ENCODE measurements around the gene SF3B6.
"Not testable (repeated sequence)": the region's sequence is repeated elsewhere in the genome, so short reads cannot be mapped to it uniquely, and the experiment has no call there.

Gene SF3B6, protein sequence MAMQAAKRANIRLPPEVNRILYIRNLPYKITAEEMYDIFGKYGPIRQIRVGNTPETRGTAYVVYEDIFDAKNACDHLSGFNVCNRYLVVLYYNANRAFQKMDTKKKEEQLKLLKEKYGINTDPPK

GRCh38 chr2:24075915-24076848 lies at the start of gene SF3B6:
TSS of gene SF3B6 (minus strand) at chr2:24076326. CDS start at chr2:24076229, 97 bp downstream.
- peak; percentile 96 to 100 for DNase-seq (ENCODE audit: extremely low read depth in 1 of 2, low read depth in 1 of 2)

DNA sequence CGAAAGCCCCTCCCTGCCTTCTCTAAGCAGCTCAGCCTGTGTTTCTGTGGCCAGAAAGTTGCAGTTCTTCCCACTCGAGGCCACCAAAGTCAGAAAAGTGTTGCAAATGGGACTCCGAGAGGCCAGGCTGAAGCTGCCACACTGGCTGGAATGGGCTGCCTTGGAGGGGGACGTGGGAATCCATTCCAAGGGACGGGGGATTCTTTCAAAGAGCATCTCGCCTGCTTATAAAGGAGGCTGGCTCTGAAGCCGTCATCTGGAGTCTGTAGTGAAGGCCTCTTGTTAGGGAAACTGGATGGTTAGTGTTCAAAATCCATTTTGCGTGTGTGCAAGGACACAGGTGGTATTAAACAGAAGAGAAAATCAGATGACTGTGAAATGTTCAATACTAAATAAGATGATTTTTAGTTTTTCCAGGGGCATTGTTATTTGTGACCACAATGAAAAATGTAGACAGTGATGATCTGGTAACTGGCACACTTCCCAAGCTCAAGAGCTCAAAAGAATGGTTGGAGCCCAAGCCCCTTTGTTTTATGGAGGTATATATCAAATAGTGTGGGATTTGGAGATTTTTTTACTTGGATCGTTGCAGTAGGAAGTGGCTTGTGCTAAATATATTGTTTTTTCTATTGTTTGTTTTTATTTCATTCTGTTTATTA lies 47.9 kb upstream of the SF3B6 start:
- DNase-seq (ENCODE audit: extremely low read depth in 1 of 2, low read depth in 1 of 2), result no peak

DNA sequence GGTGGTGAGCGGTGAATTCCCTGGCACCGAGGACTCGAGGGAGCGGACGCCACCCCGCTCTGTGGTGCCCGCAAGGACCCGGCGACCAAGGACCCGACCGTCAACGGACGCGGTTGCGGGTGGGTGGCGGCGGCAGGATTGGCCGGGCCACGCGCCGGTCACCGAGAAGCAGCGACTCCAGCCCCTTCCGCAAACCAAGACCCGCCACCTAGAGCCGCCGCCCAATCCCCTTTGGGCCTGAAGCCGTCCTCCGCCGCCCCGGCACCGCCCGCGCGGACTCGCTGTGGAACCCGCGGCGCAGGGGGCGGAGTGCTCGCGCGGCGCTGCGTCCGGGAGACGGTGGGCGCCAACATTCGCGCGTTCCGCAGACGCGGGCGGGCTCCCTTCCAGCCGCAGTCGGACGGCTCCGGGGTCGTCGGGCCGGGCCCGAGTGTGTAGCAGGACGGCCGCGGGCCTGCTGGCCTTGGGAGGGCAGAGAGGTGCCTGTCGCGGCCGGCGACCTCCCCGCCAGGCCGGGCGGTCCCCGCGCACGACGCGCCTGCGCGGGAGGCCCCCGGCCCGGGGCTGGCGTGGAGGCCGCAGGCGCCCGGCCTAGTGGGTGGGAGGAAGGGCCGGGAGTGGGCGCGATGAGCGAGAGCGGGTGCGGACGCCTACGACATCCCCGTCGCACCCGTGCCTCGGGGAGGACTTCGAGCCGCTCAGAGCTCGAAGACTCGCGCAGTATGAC lies 47.2 kb upstream of the SF3B6 start, which contains the start of the genes FAM228B and PFN4:
Gene FAM228B, plus strand, starts transcription at position 275 of the 727 bp plus-strand sequence. CDS start 893 bp downstream, outside the sequence.
Gene PFN4, minus strand, starts transcription at position 140 of the 727 bp plus-strand sequence. CDS start 799 bp downstream, outside the sequence.
- DNase-seq (ENCODE audit: extremely low read depth in 1 of 2, low read depth in 1 of 2), result peak; percentile 52 to 64

GRCh38 chr2:24122366-24123194 lies 46.5 kb upstream of the SF3B6 start:
- DNase-seq (ENCODE audit: extremely low read depth in 1 of 2, low read depth in 1 of 2), result no peak

GRCh38 chr2:24121469-24121868 lies 45.3 kb upstream of the SF3B6 start:
- no peak for DNase-seq (ENCODE audit: extremely low read depth in 1 of 2, low read depth in 1 of 2)

- no peak for DNase-seq (ENCODE audit: extremely low read depth in 1 of 2, low read depth in 1 of 2)
Observed at GRCh38 chr2:24121066-24121465, 44.9 kb upstream of the SF3B6 start.

DNA sequence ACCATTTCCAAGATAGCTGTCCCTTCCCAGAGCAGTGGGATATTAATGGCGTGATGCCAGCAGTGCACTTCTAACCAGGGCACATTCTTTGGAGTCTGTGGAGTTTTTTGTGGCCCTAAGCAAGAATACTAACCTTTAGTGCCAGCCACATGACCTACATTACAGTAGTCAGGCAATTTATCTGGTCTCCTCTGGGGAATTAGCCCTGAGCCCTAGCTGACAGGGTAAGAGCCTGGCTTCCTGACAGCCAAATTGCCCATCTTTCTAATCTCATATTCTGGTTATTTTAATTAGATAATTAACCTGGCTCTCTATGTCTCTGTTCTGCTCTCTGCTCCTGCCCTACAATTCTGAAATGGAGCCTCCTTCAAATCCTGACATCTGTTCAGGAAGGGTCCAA lies 41.8 kb upstream of the SF3B6 start:
- no peak for DNase-seq (ENCODE audit: extremely low read depth in 1 of 2, low read depth in 1 of 2)

- no peak for DNase-seq (ENCODE audit: extremely low read depth in 1 of 2, low read depth in 1 of 2)
Observed at GRCh38 chr2:24115057-24115456, 38.9 kb upstream of the SF3B6 start.

- no peak for DNase-seq (ENCODE audit: extremely low read depth in 1 of 2, low read depth in 1 of 2)
Observed at GRCh38 chr2:24111407-24111901, 35.3 kb upstream of the SF3B6 start.

- no peak for DNase-seq (ENCODE audit: extremely low read depth in 1 of 2, low read depth in 1 of 2)
Observed at GRCh38 chr2:24110660-24111303, 34.7 kb upstream of the SF3B6 start.

GRCh38 chr2:24109431-24109830 lies 33.3 kb upstream of the SF3B6 start:
- not testable (repeated sequence) for DNase-seq (ENCODE audit: extremely low read depth in 1 of 2, low read depth in 1 of 2)

GRCh38 chr2:24107336-24107735 lies 31.2 kb upstream of the SF3B6 start:
- DNase-seq (ENCODE audit: extremely low read depth in 1 of 2, low read depth in 1 of 2), result no peak

GRCh38 chr2:24106786-24107185 lies 30.7 kb upstream of the SF3B6 start:
- no peak for DNase-seq (ENCODE audit: extremely low read depth in 1 of 2, low read depth in 1 of 2)

GRCh38 chr2:24105816-24106215 lies 29.7 kb upstream of the SF3B6 start:
- DNase-seq (ENCODE audit: extremely low read depth in 1 of 2, low read depth in 1 of 2), result no peak

DNA sequence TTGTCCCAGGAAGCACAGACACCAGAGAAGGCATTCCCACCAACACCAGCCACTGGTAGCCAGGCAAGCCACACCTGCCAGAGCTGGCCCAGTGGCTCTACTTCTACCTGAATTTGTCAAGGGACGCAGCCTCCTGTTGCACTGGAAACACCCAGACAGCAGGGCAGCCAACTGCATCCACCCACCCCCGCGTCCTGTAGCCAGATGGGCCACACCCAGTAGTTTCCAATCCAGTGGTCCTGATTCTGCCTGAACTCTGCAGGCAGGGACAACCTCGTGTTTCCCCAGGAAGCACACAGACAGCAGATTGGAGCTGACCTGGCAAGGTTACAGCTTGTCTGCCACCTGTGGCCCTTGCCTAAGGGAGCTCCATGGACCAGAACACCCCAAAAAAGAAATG lies 28.8 kb upstream of the SF3B6 start:
- DNase-seq (ENCODE audit: extremely low read depth in 1 of 2, low read depth in 1 of 2), result no peak

DNA sequence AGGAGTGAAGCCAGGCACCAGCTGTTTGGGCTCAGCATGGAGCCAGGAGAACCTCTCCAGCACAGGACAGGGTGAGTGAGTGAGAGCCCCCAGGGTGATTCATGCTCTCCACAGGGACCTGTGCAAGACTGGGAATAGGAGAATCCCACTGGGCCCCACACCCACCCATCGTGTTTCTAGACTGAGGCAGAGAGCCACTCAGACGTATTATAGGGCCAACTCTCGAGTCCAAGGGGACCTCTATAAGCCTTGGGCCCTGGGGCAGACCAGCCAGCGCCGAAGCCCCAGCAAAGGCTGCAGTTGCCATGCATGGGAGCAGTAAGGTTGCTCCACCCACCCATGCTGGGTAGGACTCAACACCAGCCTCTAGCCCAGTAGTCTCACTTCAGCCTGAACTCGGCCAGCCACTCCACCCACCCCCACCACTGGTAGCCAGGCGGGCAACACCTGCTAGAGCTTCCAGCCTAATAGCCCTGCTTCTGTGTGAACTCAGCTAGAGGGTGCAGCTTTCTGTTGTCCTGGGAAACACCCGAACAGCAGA lies 28.1 kb upstream of the SF3B6 start:
- no peak for DNase-seq (ENCODE audit: extremely low read depth in 1 of 2, low read depth in 1 of 2)

- DNase-seq (ENCODE audit: extremely low read depth in 1 of 2, low read depth in 1 of 2), result no peak
Observed at GRCh38 chr2:24102677-24103076, 26.6 kb upstream of the SF3B6 start.

- no peak for DNase-seq (ENCODE audit: extremely low read depth in 1 of 2, low read depth in 1 of 2)
Observed at GRCh38 chr2:24101992-24102391, 25.9 kb upstream of the SF3B6 start.

- DNase-seq (ENCODE audit: extremely low read depth in 1 of 2, low read depth in 1 of 2), result not testable (repeated sequence)
Observed at GRCh38 chr2:24100732-24101131, 24.6 kb upstream of the SF3B6 start.

Data from stimulated activated CD8-positive, alpha-beta memory T cell treated with anti-CD3 and anti-CD28 coated beads, Interleukin-7, amount 100 ng/mL, for 48 hours (primary cell).